Loucy (cell line): ENCODE data around the gene B4GALNT4.

Experiments
- H2AFZ ChIP-seq: fragments of 200-600 bp; sonication (generic); 2 replicates; pipeline ENCODE4 v1.6.0; 2016; ENCODE audit warnings: antibody characterized with exemption, mild to moderate bottlenecking, low read length, moderate library complexity
- H3F3A ChIP-seq: fragments of 200-600 bp; 2 replicates; pipeline ENCODE4 v1.6.0; 2016; ENCODE audit warnings: antibody characterized with exemption, low read depth, mild to moderate bottlenecking
- H3K27me3 ChIP-seq: fragments of 200-600 bp; sonication (generic); 2 replicates; pipeline ENCODE4 v1.6.1; 2014; ENCODE audit warnings: low read length, mild to moderate bottlenecking; ENCODE audit not compliant: insufficient read depth, poor library complexity, severe bottlenecking
- H3K36me3 ChIP-seq: fragments of 200-600 bp; sonication (generic); 2 replicates; pipeline ENCODE4 v1.6.1; 2016; ENCODE audit warnings: low read length; ENCODE audit not compliant: insufficient read depth
- H3K4me1 ChIP-seq: fragments of 200-600 bp; sonication (generic); 2 replicates; pipeline ENCODE4 v1.5.1; 2014; ENCODE audit warnings: low read length, mild to moderate bottlenecking; ENCODE audit not compliant: insufficient read depth, poor library complexity, severe bottlenecking
- H3K4me2 ChIP-seq: fragments of 200-600 bp; sonication (generic); 2 replicates; pipeline ENCODE4 v1.6.0; 2014; ENCODE audit warnings: antibody characterized with exemption, low read length, low read depth, mild to moderate bottlenecking; ENCODE audit not compliant: poor library complexity, severe bottlenecking
- H3K4me3 ChIP-seq: fragments of 200-600 bp; sonication (generic); 2 replicates; pipeline ENCODE4 v1.5.1; 2014; ENCODE audit warnings: low read length, mild to moderate bottlenecking, mixed read lengths; ENCODE audit not compliant: poor library complexity, severe bottlenecking
- H3K79me2 ChIP-seq: fragments of 200-600 bp; sonication (generic); 2 replicates; pipeline ENCODE4 v1.6.1; 2014; ENCODE audit warnings: low read length; ENCODE audit not compliant: insufficient read depth
- H3K9ac ChIP-seq: fragments of 200-600 bp; sonication (generic); 2 replicates; pipeline ENCODE4 v1.6.0; 2014; ENCODE audit warnings: mild to moderate bottlenecking, low read depth, low read length, moderate library complexity; ENCODE audit not compliant: poor library complexity, severe bottlenecking
- H3K9me2 ChIP-seq: fragments of 200-600 bp; sonication (generic); replicated peaks from 2 replicates; pipeline ENCODE4 v1.6.1; 2016; ENCODE audit warnings: low read depth, low read length, mixed read lengths
- H3K9me3 ChIP-seq: fragments of 200-600 bp; sonication (generic); 2 replicates; pipeline ENCODE4 v1.6.1; 2014; ENCODE audit warnings: mild to moderate bottlenecking, antibody characterized with exemption, low read length, low read depth; ENCODE audit not compliant: insufficient read depth
- H4K20me1 ChIP-seq: fragments of 200-600 bp; sonication (generic); 2 replicates; pipeline ENCODE4 v1.6.0; 2014; ENCODE audit warnings: antibody characterized with exemption, low read length, mild to moderate bottlenecking; ENCODE audit not compliant: insufficient read depth, poor library complexity, severe bottlenecking
- CTCF ChIP-seq: fragments of 200-600 bp; sonication (generic); conservative IDR thresholded peaks from 2 replicates; pipeline ENCODE4 v1.5.1; 2014; ENCODE audit warnings: mild to moderate bottlenecking, antibody characterized with exemption, low read length
- EZH2phosphoT487 ChIP-seq: fragments of 200-600 bp; IDR thresholded peaks from 2 replicates; pipeline ENCODE4 v1.6.1; 2018; ENCODE audit warnings: antibody characterized with exemption, mild to moderate bottlenecking, moderate library complexity, borderline replicate concordance

The B4GALNT4 gene

GRCh38 chr11:330307-330693 lies 39.0 kb upstream of the B4GALNT4 start:
- Histone ChIP-seq H3K4me3 (peak overlapping the region; percentile 88), H3K9me3 (no peaks in the 10 kb centered on the region), H4K20me1 (no peaks in the 10 kb centered on the region), H3K79me2 (peaks cover 61% of the 10 kb centered on the region), H3F3A (peaks cover 40% of the 10 kb centered on the region), H3K36me3 (no peaks in the 10 kb centered on the region), H3K27me3 (no peaks in the 10 kb centered on the region), H3K9me2 (no peaks in the 10 kb centered on the region), H3K4me1 (peaks cover 83% of the 10 kb centered on the region), H2AFZ (no peak overlapping the region), H3K9ac (peak overlapping the region; percentile 96), H3K4me2 (peak overlapping the region; percentile 82)
- TF ChIP-seq EZH2phosphoT487 (no peak), CTCF (no peak)

DNA sequence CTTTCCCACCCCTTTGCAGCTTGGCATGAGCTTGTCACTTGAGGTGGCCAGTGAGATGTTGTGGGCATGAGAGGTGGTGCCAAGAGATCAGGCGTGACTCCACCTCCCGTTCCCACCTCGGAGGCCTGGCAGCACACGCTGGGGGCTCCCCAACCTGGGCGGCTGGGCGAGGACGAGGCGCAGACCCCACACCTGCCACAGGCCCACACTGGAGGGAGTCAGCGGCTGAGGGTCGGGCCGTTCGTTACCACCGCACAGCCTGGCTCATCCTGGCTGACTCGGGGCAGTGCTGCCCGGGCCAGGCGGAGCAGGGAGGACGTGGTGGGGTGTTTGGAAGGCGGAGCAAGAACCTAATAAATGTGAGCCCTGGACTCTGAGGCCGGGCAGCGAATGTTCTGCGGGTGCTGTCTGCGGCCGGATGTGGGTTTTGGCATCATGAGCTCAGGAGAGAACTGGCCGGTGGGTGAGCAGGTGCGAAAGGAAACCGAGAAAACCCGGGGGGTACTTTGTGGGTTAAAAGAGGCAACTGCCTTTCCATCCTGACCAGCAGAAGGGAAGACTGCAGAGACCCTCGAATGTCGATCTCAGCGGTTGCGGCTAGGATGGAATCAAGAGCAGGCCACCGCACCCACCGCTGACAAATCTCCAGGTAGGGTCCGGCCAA lies 38.5 kb upstream of the B4GALNT4 start:
- Histone ChIP-seq H3K4me1 (peaks cover 83% of the 10 kb centered on the region), H4K20me1 (no peaks in the 10 kb centered on the region), H3K9ac (peak overlapping the region; percentile 96), H3K27me3 (no peaks in the 10 kb centered on the region), H3K9me3 (no peaks in the 10 kb centered on the region), H3K79me2 (peaks cover 61% of the 10 kb centered on the region), H3K4me2 (peak overlapping the region; percentile 82), H3K36me3 (no peaks in the 10 kb centered on the region), H2AFZ (no peak overlapping the region), H3K4me3 (peak overlapping the region; percentile 88), H3K9me2 (no peaks in the 10 kb centered on the region), H3F3A (peaks cover 45% of the 10 kb centered on the region)
- TF ChIP-seq CTCF, result no peak
- no peak for TF ChIP-seq EZH2phosphoT487

- H4K20me1 ChIP-seq, result no peaks in the 10 kb centered on the region
- peak overlapping the region; percentile 96 for H3K9ac ChIP-seq
- peaks cover 83% of the 10 kb centered on the region for H3K4me1 ChIP-seq
- no peaks in the 10 kb centered on the region for H3K36me3 ChIP-seq
- H3K79me2 ChIP-seq, result peaks cover 59% of the 10 kb centered on the region
- H2AFZ ChIP-seq, result no peak overlapping the region
- no peaks in the 10 kb centered on the region for H3K27me3 ChIP-seq
- peak overlapping the region; percentile 82 for H3K4me2 ChIP-seq
- peak overlapping the region; percentile 88 for H3K4me3 ChIP-seq
- TF ChIP-seq EZH2phosphoT487, result no peak
- no peak for TF ChIP-seq CTCF
- no peaks in the 10 kb centered on the region for H3K9me2 ChIP-seq
- H3K9me3 ChIP-seq, result no peaks in the 10 kb centered on the region
- H3F3A ChIP-seq, result peaks cover 49% of the 10 kb centered on the region
These were observed 37.8 kb upstream of the B4GALNT4 start for GRCh38 chr11:331358-332060.
